GM12864 (cell line): ENCODE measurements around the gene EPSTI1.

Experiments
- DNase-seq: peaks from one replicate; pipeline ENCODE4 v3.0.0-alpha.2; 2011; ENCODE audit warnings: low read depth
- H3K4me3 ChIP-seq: 2 replicates; pipeline ENCODE4 v1.5.1; 2011; ENCODE audit warnings: mild to moderate bottlenecking, low read depth, low read length, control low read depth
- CTCF ChIP-seq: IDR thresholded peaks from 2 replicates; pipeline ENCODE4 v1.5.1; 2011; ENCODE audit warnings: low read depth, mild to moderate bottlenecking, moderate library complexity, low read length, control low read depth, inconsistent platforms; ENCODE audit errors: missing control alignments

The EPSTI1 gene

DNA sequence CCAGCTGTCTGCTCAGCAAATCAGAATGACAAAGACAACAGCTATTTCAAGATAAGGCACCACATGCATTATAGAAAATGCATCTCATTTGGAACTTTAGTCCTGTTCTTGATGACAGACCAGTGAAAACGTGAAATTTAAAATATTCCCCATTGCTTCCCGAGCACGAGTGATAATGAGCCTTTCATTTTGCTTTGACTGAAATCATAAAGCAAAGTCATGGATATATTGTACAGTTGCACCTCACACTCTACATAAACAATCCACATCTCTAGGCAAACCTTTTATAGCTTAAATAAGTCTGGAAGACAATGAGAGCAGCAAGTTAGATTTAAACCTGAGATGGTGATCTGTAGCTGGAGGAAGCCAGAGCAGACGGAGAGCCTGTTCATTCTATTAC is 131.6 kb downstream of the EPSTI1 start:
- DNase-seq, result no peak
- no peak overlapping the region for H3K4me3 ChIP-seq
- no peak for TF ChIP-seq CTCF

- no peak for TF ChIP-seq CTCF
- no peak for DNase-seq
- H3K4me3 ChIP-seq, result no peak overlapping the region
These were observed 132.3 kb downstream of the EPSTI1 start for GRCh38 chr13:42859760-42860159.

DNA sequence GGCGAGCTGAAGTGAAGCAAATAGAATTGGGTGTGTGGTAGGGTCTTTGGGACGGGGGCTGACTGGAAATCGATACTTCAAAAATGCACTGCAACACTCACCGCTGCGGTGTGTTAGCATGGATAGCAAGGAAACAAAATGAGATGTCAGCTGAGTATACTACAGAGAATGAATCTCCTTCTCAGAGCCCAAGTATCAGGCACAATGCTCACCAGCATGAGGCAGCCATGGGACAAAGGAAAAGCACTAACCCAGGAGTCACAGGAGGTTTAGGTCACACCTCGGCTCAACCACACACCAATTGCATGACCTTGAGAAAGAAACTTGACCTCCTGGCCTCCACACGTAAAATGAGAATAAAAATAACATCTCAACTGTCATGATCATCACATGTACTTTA is 136.6 kb downstream of the EPSTI1 start:
- no peak for TF ChIP-seq CTCF
- DNase-seq, result no peak
- H3K4me3 ChIP-seq, result no peak overlapping the region

DNA sequence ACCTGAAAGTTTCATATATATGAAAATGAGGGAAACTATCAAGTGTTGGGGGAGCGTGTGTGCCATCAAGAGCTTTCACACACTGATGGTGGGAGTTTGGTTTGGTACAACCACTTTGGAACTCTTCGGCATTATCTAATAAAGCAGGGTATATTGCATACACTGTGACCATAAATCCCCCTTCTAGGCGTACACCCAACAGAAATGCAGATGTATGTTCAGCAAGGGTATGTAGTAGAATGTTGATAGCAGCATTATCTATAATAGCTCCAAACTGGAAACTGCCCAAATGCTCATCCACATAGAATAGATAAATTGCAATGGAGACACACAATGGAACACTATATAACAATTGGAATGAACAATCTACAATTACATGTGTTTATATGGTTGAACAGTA is 139.9 kb downstream of the EPSTI1 start:
- no peak overlapping the region for H3K4me3 ChIP-seq
- DNase-seq, result no peak
- no peak for TF ChIP-seq CTCF

- DNase-seq, result no peak
- no peak for TF ChIP-seq CTCF
- H3K4me3 ChIP-seq, result no peak overlapping the region
These were observed 142.8 kb downstream of the EPSTI1 start for GRCh38 chr13:42849200-42849599.

DNA sequence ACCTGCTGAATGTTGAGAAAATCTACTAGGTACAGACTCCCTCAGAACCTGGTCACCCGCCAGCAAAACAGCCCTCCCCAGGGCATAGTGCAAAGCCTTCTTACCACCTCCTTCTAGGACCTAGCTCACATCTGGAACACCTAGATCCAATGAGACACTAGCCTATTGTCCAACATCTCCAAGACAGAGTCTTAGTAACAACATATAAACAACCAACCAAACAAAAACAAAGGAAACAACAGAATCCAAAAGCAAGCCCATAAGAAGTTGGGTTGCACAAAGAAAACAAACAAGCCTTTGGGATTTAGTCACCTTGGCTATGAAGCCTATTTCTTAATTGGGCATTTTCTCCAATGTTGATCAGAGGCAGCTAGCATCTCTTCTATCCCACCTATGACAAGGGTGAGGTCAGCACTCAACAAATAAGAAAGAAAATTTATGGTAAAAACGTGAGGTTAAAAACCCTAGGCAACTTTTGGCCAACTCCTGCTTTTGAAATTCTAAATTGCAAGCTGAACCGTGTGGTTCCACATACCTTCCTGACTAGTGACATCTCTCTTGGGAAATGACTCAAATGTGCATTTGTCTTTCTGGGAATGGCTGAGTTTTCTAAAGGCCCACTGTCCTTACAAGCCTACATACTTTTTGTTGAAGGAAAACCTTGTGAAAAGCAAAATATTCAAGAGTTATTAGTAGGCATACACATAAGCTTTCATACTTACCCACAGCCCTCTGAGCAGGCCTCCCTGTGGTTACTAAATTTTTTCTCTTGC is 144.0 kb downstream of the EPSTI1 start:
- DNase-seq, result no peak

More for the DNA sequence above, 144.0 kb downstream of the EPSTI1 start:
- H3K4me3 ChIP-seq, result no peak overlapping the region
- no peak for TF ChIP-seq CTCF
